HepG2 (cell line): ENCODE results near the gene STRBP. TPM values are rescaled to one million over a fixed set of nuclear protein-coding genes. Genes with fewer than 3 reads are reported as not detected.

Experiments
- ATAC-seq: fragments of 200-7000 bp; cut with Tn5 transposase; 3 replicates; pipeline ENCODE4 v1.9.1; 2020; ENCODE audit warnings: mild to moderate bottlenecking, moderate library complexity
- BruUV-seq: library from RNA; stranded (reverse); fragments of 400-500 nt; replicated peaks from 2 replicates; lab custom pipeline; 2021; lab: Mats Ljungman, UMichigan
- CTCF ChIA-PET: fragments of 300-600 bp; formaldehyde crosslinking; extraction: SDS; loops from one replicate; lab custom pipeline; 2021; ENCODE audit warnings: low total read pairs, inconsistent platforms, low intra/inter-chr PET ratio; lab: Yijun Ruan, JAX
- POLR2A ChIA-PET: fragments of 350-600 bp; sonication (Branson Sonifier 250); formaldehyde crosslinking; loops from one replicate; lab custom pipeline; 2020; ENCODE audit warnings: antibody characterized with exemption, inconsistent platforms; lab: Yijun Ruan, JAX
- DNase-seq: peaks from one replicate; pipeline ENCODE4 v3.0.0-alpha.2; 2015; ENCODE audit warnings: low spot score
- FAIRE-seq: peaks from 3 replicates; lab custom pipeline; 2011; peaks lifted over from hg19 to GRCh38; lab: Jason Lieb, UNC
- H2AFZ ChIP-seq: one replicate; pipeline ENCODE4 v1.6.1; 2011; ENCODE audit warnings: low read length, inconsistent platforms
- H3K27ac ChIP-seq: fragments of 300-600 bp; 3 replicates; pipeline ENCODE4 v1.8.0; 2011; ENCODE audit warnings: mixed run types, mild to moderate bottlenecking, mixed read lengths, low read length, inconsistent platforms; ENCODE audit not compliant: insufficient read depth; ENCODE audit errors: extremely low read length
- H3K27me3 ChIP-seq, 2 experiments: fragments of 200-600 bp in 1 of 2; 2 replicates in 1 of 2; 3 replicates in 1 of 2; pipeline versions ENCODE4 v1.6.0 to v1.8.0; 2011; ENCODE audit warnings: low read length in 2 of 2, mild to moderate bottlenecking in 2 of 2, moderate library complexity in 2 of 2, inconsistent platforms in 1 of 2; ENCODE audit not compliant: insufficient read depth in 2 of 2, control insufficient read depth in 1 of 2
- H3K36me3 ChIP-seq, 2 experiments: fragments of 200-600 bp in 1 of 2; replicated peaks in 1 of 2; 2 replicates in 1 of 2; 3 replicates in 1 of 2; pipeline versions ENCODE4 v1.5.1 to v1.8.0; 2011; ENCODE audit warnings: low read length in 2 of 2, inconsistent platforms in 1 of 2; ENCODE audit not compliant: insufficient read depth in 2 of 2, control insufficient read depth in 1 of 2
- H3K4me1 ChIP-seq: 2 replicates; pipeline ENCODE4 v1.5.1; 2012; ENCODE audit warnings: low read length, inconsistent platforms; ENCODE audit not compliant: insufficient read depth
- H3K4me2 ChIP-seq: 2 replicates; pipeline ENCODE4 v1.6.0; 2011; ENCODE audit warnings: low read depth, low read length, inconsistent platforms
- H3K4me3 ChIP-seq, 3 experiments: fragments of 200-600 bp in 1 of 3; sonication (generic), shearing (Covaris generic) in 1 of 3; replicated peaks in 1 of 3; 2 replicates each; pipeline ENCODE4 v1.5.1; 2011 to 2016; ENCODE audit warnings: low read length in 3 of 3, inconsistent platforms in 2 of 3, low read depth in 2 of 3, mild to moderate bottlenecking in 2 of 3, control low read depth in 1 of 3, mixed read lengths in 1 of 3; ENCODE audit not compliant: insufficient read depth in 1 of 3
- H3K79me2 ChIP-seq: one replicate; pipeline ENCODE4 v1.6.1; 2011; ENCODE audit warnings: low read length, inconsistent platforms; ENCODE audit not compliant: insufficient read depth
- H3K9ac ChIP-seq: 2 replicates; pipeline ENCODE4 v1.6.0; 2011; ENCODE audit warnings: mild to moderate bottlenecking, low read depth, low read length, inconsistent platforms; ENCODE audit not compliant: insufficient read depth
- H3K9me3 ChIP-seq: 2 replicates; pipeline ENCODE4 v1.5.1; 2012; ENCODE audit warnings: mild to moderate bottlenecking, low read length
- H4K20me1 ChIP-seq: 2 replicates; pipeline ENCODE4 v1.6.0; 2011; ENCODE audit warnings: inconsistent platforms, mild to moderate bottlenecking, low read length, moderate library complexity; ENCODE audit not compliant: insufficient read depth
- ELF1 ChIP-seq: sonication (generic); formaldehyde crosslinking; IDR thresholded peaks from 2 replicates; pipeline ENCODE4 v1.4.0; 2020; ENCODE audit warnings: missing genetic modification reagents
- NCOA2 ChIP-seq: sonication (generic); formaldehyde crosslinking; IDR thresholded peaks from 2 replicates; pipeline ENCODE4 v1.8.0; 2022; ENCODE audit warnings: inconsistent platforms
- NCOR1 ChIP-seq: fragments of 200-600 bp; sonication (generic); IDR thresholded peaks from 2 replicates; pipeline ENCODE4 v1.7.0; 2017; ENCODE audit warnings: antibody characterized with exemption, low read length, borderline replicate concordance
- NFIB ChIP-seq: sonication (generic); formaldehyde crosslinking; IDR thresholded peaks from 2 replicates; pipeline ENCODE4 v1.9.0; 2021; ENCODE audit warnings: missing genetic modification reagents, mild to moderate bottlenecking, borderline replicate concordance
- REPIN1 ChIP-seq: sonication (generic); formaldehyde crosslinking; IDR thresholded peaks from 2 replicates; pipeline ENCODE4 v1.8.0; 2022; ENCODE audit warnings: missing genetic modification reagents, low read depth, mild to moderate bottlenecking, borderline replicate concordance
- SRF ChIP-seq: IDR thresholded peaks from 2 replicates; pipeline ENCODE4 v1.6.1; 2011; ENCODE audit warnings: mild to moderate bottlenecking, low read depth, low read length, moderate library complexity
- ZKSCAN8 ChIP-seq: IDR thresholded peaks from 2 replicates; pipeline ENCODE4 v1.6.1; 2016; ENCODE audit warnings: borderline replicate concordance, missing genetic modification reagents, missing compliant biosample characterization
- ZNF558 ChIP-seq: sonication (generic); formaldehyde crosslinking; IDR thresholded peaks from 2 replicates; pipeline ENCODE4 v1.9.0; 2022; ENCODE audit warnings: mild to moderate bottlenecking, missing genetic modification reagents, borderline replicate concordance
- WGBS: methylation state at CpG from one replicate; pipeline ENCODE4 v1.1.6; 2017; ENCODE audit warnings: low lambda C conversion rate; 5-methylcytosine and 5-hydroxymethylcytosine counted together
- in situ Hi-C: cut with HindIII; loops from 2 replicates; pipeline ENCODE4 v1.10.0; 2017; ENCODE audit warnings: low pct_unique_long_range_greater_than_20kb; ENCODE audit not compliant: extremely low pct_ligation_motif_present
- intact Hi-C: fragments of 100-400 bp; cut with micrococcal nuclease; formaldehyde crosslinking; loops from one replicate; pipeline ENCODE4 v1.10.0; 2022; ENCODE audit not compliant: unreplicated experiment
- polyA plus RNA-seq, 8 experiments: library from polyadenylated mRNA; depleted of rRNA in 3 of 8; stranded (reverse) in 7 of 8; unstranded in 1 of 8; fragments of >200 nt; fragmentation: Illumina TruSeq in 4 of 8; extraction: Trizol in 4 of 8; gene quantifications; 2 replicates each; pipeline versions ENCODE4 v1.2.1 to v1.2.3, GENCODE V29; 2011 to 2016; ENCODE audit warnings: low read depth in 4 of 8, missing spikeins in 1 of 8, mixed read lengths in 1 of 8; ENCODE audit not compliant: insufficient read depth in 1 of 8
- total RNA-seq, 5 experiments: library from RNA; depleted of rRNA; stranded (reverse); fragments of >200 nt; fragmentation: Illumina TruSeq; extraction: Trizol; gene quantifications; 2 replicates each; pipeline ENCODE4 v1.2.3, GENCODE V29; 2016; ENCODE audit warnings: low read depth in 1 of 5

The STRBP gene
- total and polyA plus RNA-seq, 2 of the 13 experiments (the other 11 are each of a cell fraction or from before 2014, with no cell fraction given) = 14.5 to 38.5 TPM

- TF ChIP-seq NFIB (CRISPR knock-in tag) (no peak), NCOR1 (peak; percentile 67; the same call in 1 of the 2 replicates)
Measured at GRCh38 chr9:123121457-123121856, 146.9 kb downstream of the STRBP start (continued).

- in situ Hi-C loops (no loop called here), intact Hi-C loops (no loop called here)
- Histone ChIP-seq H3K79me2 (no peaks in the 10 kb centered on the region), H3K4me2 (no peak overlapping the region), H3K4me1 (peaks cover 19% of the 10 kb centered on the region), H3K27me3 (no peaks in the 10 kb centered on the region), H3K9me3 (no peaks in the 10 kb centered on the region), H4K20me1 (no peaks in the 10 kb centered on the region), H3K27ac (peak overlapping the region; percentile 71), H3K36me3 (no peaks in the 10 kb centered on the region; a peak in 1 of 5 replicates), H3K9ac (no peak overlapping the region), H3K4me3 (no peak overlapping the region), H2AFZ (no peak overlapping the region)
- ATAC-seq (no peak), FAIRE-seq (no peak), DNase-seq (no peak)
- ChIA-PET POLR2A (interaction anchor here (1.3 kb wide), 1 partner anchor 11 kb away, joined by 3 read pairs; no protein-coding TSS in a partner anchor), CTCF (no interaction called here)
- 91% methylated on average over 1 of the region's 1 CpG for WGBS
- BruUV-seq = no TSS peak
- TF ChIP-seq ZNF558 (CRISPR knock-in tag) = no peak
- TF ChIP-seq NCOA2 (CRISPR knock-in tag) = no peak
- TF ChIP-seq REPIN1 (CRISPR knock-in tag) = no peak
- TF ChIP-seq SRF = no peak
- TF ChIP-seq ELF1 (CRISPR knock-in tag) = no peak
- TF ChIP-seq ZKSCAN8 (CRISPR knock-in tag) = no peak
- TF ChIP-seq NFIB (CRISPR knock-in tag) = no peak
Measured at GRCh38 chr9:123120953-123121352, 147.4 kb downstream of the STRBP start.
